ENCODE measurements around the gene TOM1L1. TPM values are rescaled to one million over a fixed set of nuclear protein-coding genes. Genes with fewer than 3 reads are reported as not detected.

The TOM1L1 gene
- total and polyA plus RNA-seq, 7 donors, result 1.1 to 6.5 (median 4.0) TPM

GRCh38 chr17:54941285-54941684 lies 40.6 kb downstream of the TOM1L1 start:
- DNase-seq (no peak), ATAC-seq (no peak)
- no peaks in the 10 kb centered on the region for H3K27me3 ChIP-seq (ENCODE audit: insufficient read depth in 3 of 3, low read length in 2 of 3)
- WGBS, 3 donors, result 90 to 97% (median 94%) methylated on average over 1 of the region's 1 CpG
- intact Hi-C loops (cut with DNase I), result no loop called here
- no peaks in the 10 kb centered on the region for H3K4me1 ChIP-seq
- H3K4me3 ChIP-seq, result no peak overlapping the region
- no peak for TF ChIP-seq CTCF (IDR thresholded peaks at IDR 0.05)
- no peak overlapping the region for H3K27ac ChIP-seq
- H3K36me3 ChIP-seq (ENCODE audit: insufficient read depth in 1 of 2, low read depth in 1 of 2), result peaks cover 0 to 27% of the 10 kb centered on the region in 2 donors
- no peaks in the 10 kb centered on the region for H3K9me3 ChIP-seq

- no peak for DNase-seq
- Histone ChIP-seq H3K4me3 (no peak overlapping the region), H3K36me3 (ENCODE audit: insufficient read depth in 1 of 2, low read depth in 1 of 2) (no peaks in the 10 kb centered on the region), H3K4me1 (no peaks in the 10 kb centered on the region), H3K9me3 (no peaks in the 10 kb centered on the region), H3K27ac (no peak overlapping the region), H3K27me3 (ENCODE audit: insufficient read depth in 3 of 3, low read length in 2 of 3) (no peaks in the 10 kb centered on the region)
- ATAC-seq, result no peak
- no peak for TF ChIP-seq CTCF (IDR thresholded peaks at IDR 0.05)
- 65 to 81% (median 80%) methylated on average over 1 of the region's 1 CpG for WGBS, 3 donors
- intact Hi-C loops (cut with DNase I), result no loop called here
Observed at GRCh38 chr17:54944796-54945195, 44.1 kb downstream of the TOM1L1 start.

- H3K36me3 ChIP-seq (ENCODE audit: insufficient read depth in 1 of 2, low read depth in 1 of 2), result no peaks in the 10 kb centered on the region
- no peak overlapping the region for H3K27ac ChIP-seq
- intact Hi-C loops (cut with DNase I), result no loop called here
- H3K4me1 ChIP-seq, result no peaks in the 10 kb centered on the region
- ATAC-seq (no peak), DNase-seq (no peak)
- H3K27me3 ChIP-seq (ENCODE audit: insufficient read depth in 3 of 3, low read length in 2 of 3), result no peaks in the 10 kb centered on the region
- H3K9me3 ChIP-seq, result no peaks in the 10 kb centered on the region
- TF ChIP-seq CTCF (IDR thresholded peaks at IDR 0.05), result no peak
- 52 to 70% (median 63%) methylated on average over 1 of the region's 1 CpG for WGBS, 3 donors
- no peak overlapping the region for H3K4me3 ChIP-seq
Observed at GRCh38 chr17:54945231-54945630, 44.6 kb downstream of the TOM1L1 start.

- intact Hi-C loops (cut with DNase I), result no loop called here
- no peak for TF ChIP-seq CTCF (IDR thresholded peaks at IDR 0.05)
- H3K4me3 ChIP-seq, result no peak overlapping the region
- H3K36me3 ChIP-seq (ENCODE audit: insufficient read depth in 1 of 2, low read depth in 1 of 2), result no peaks in the 10 kb centered on the region
- H3K27me3 ChIP-seq (ENCODE audit: insufficient read depth in 3 of 3, low read length in 2 of 3), result no peaks in the 10 kb centered on the region
- 54 to 74% (median 66%) methylated on average over 1 of the region's 1 CpG for WGBS, 3 donors
- H3K4me1 ChIP-seq, result no peaks in the 10 kb centered on the region
- ATAC-seq (no peak), DNase-seq (no peak)
- H3K9me3 ChIP-seq, result no peaks in the 10 kb centered on the region
- H3K27ac ChIP-seq, result no peak overlapping the region
Observed at GRCh38 chr17:54945671-54946070, 45.0 kb downstream of the TOM1L1 start.

GRCh38 chr17:54947396-54947795 lies 46.7 kb downstream of the TOM1L1 start:
- intact Hi-C loops (cut with DNase I), result no loop called here
- DNase-seq, result no peak
- no peak for TF ChIP-seq CTCF (IDR thresholded peaks at IDR 0.05)
- Histone ChIP-seq H3K4me1 (no peaks in the 10 kb centered on the region), H3K27ac (no peak overlapping the region), H3K4me3 (no peak overlapping the region), H3K9me3 (no peaks in the 10 kb centered on the region), H3K36me3 (ENCODE audit: insufficient read depth in 1 of 2, low read depth in 1 of 2) (peaks cover 0 to 15% of the 10 kb centered on the region in 2 donors), H3K27me3 (ENCODE audit: insufficient read depth in 3 of 3, low read length in 2 of 3) (no peaks in the 10 kb centered on the region)
- ATAC-seq, result no peak
- WGBS, 3 donors, result 90 to 93% (median 91%) methylated on average over 2 of the region's 2 CpGs

Data from psoas muscle (tissue), 8 donors.